K562 (cell line): ENCODE results near the gene SETDB2. TPM values are rescaled to one million over a fixed set of nuclear protein-coding genes. Genes with fewer than 3 reads are reported as not detected.

Experiments
- AFF4 ChIP-seq: sonication (generic); formaldehyde crosslinking; IDR thresholded peaks from 2 replicates; pipeline ENCODE4 v1.8.0; 2023; ENCODE audit warnings: mild to moderate bottlenecking, missing genetic modification reagents
- CUX1 ChIP-seq: fragments of 200-800 bp; sonication (Bioruptor generic); IDR thresholded peaks from 2 replicates; pipeline ENCODE4 v1.6.1; 2016; ENCODE audit warnings: missing genetic modification characterization, missing compliant biosample characterization
- DIDO1 ChIP-seq: fragments of 450-650 bp; IDR thresholded peaks from 2 replicates; pipeline ENCODE4 v1.6.1; 2016; ENCODE audit warnings: low read depth, missing biosample characterization, missing genetic modification characterization
- JUND ChIP-seq, 2 experiments: IDR thresholded peaks; 2 replicates in 1 of 2; 3 replicates in 1 of 2; pipeline ENCODE4 v1.6.1; 2011; ENCODE audit warnings: borderline replicate concordance in 2 of 2, low read depth in 2 of 2, low read length in 2 of 2, improper control_type of control experiment in 1 of 2, missing biosample characterization in 1 of 2, missing genetic modification characterization in 1 of 2, missing genetic modification reagents in 1 of 2
- MXD1 ChIP-seq: fragments of 250-450 bp; sonication (Bioruptor Pico); IDR thresholded peaks from 2 replicates; pipeline ENCODE4 v1.8.0; 2021; ENCODE audit warnings: borderline replicate concordance, mild to moderate bottlenecking, moderate library complexity; ENCODE audit not compliant: poor library complexity, severe bottlenecking
- NONO ChIP-seq, 2 experiments: fragments of 200-400 bp in 1 of 2; fragments of 450-650 bp in 1 of 2; formaldehyde crosslinking in 1 of 2; IDR thresholded peaks; 2 replicates each; pipeline ENCODE4 v1.6.1; 2017; ENCODE audit warnings: low read depth in 2 of 2, mild to moderate bottlenecking in 2 of 2, moderate library complexity in 2 of 2, low read length in 1 of 2
- RFX1 ChIP-seq: fragments of 450-650 bp; IDR thresholded peaks from 2 replicates; pipeline ENCODE4 v1.6.1; 2016; ENCODE audit warnings: mild to moderate bottlenecking, moderate library complexity
- SIN3B ChIP-seq: fragments of 450-650 bp; IDR thresholded peaks from 2 replicates; pipeline ENCODE4 v1.6.1; 2017; ENCODE audit warnings: low read depth, mild to moderate bottlenecking, moderate library complexity
- SMAD2 ChIP-seq: fragments of 150-350 bp; IDR thresholded peaks from 2 replicates; pipeline ENCODE4 v1.6.1; 2014; ENCODE audit warnings: low read depth, mild to moderate bottlenecking, low read length
- STAT5B ChIP-seq: fragments of 250-450 bp; sonication (Bioruptor Pico); IDR thresholded peaks from 2 replicates; pipeline ENCODE4 v1.8.0; 2021; ENCODE audit warnings: mild to moderate bottlenecking, inconsistent platforms
- TAF1 ChIP-seq: IDR thresholded peaks from 2 replicates; pipeline ENCODE4 v1.6.1; 2011; ENCODE audit warnings: mild to moderate bottlenecking, low read length, moderate library complexity; ENCODE audit not compliant: insufficient read depth, control insufficient read depth, severe bottlenecking; ENCODE audit errors: extremely low read depth
- TARDBP ChIP-seq: fragments of 450-650 bp; IDR thresholded peaks from 2 replicates; pipeline ENCODE4 v1.6.1; 2016
- ZBTB8A ChIP-seq: fragments of 450-650 bp; IDR thresholded peaks from 2 replicates; pipeline ENCODE4 v1.6.1; 2018; ENCODE audit warnings: mild to moderate bottlenecking, moderate library complexity; ENCODE audit not compliant: partially characterized antibody
- polyA plus RNA-seq, 8 experiments: library from polyadenylated mRNA; depleted of rRNA in 4 of 8; stranded (reverse) in 5 of 8; unstranded in 3 of 8; fragments of >200 nt; fragmentation: Nextera tagmentation in 2 of 8; fragmentation: Illumina TruSeq in 1 of 8; extraction: Ambion mirVana in 2 of 8; extraction: Trizol in 1 of 8; gene quantifications; 2 replicates each; pipeline versions ENCODE4 v1.2.1 to v1.2.3, GENCODE V29; 2011 to 2014; ENCODE audit warnings: inconsistent platforms in 1 of 8, missing spikeins in 1 of 8
- total RNA-seq, 7 experiments: library from RNA; depleted of rRNA in 6 of 7; stranded (reverse); fragments of >200 nt in 6 of 7; fragmentation: Illumina TruSeq in 2 of 7; extraction: Trizol in 2 of 7; gene quantifications; 2 replicates each; pipeline versions ENCODE4 v1.2.1 to v1.2.3, GENCODE V29; 2011 to 2021; ENCODE audit warnings: low replicate concordance in 1 of 7
- TF ChIP-seq, protein P1 (sequence below), 2 experiments: fragments of 450-650 bp; IDR thresholded peaks; 2 replicates each; pipeline ENCODE4 v1.6.1; 2016

SETDB2 gene
- total and polyA plus RNA-seq, 9 of the 15 experiments (the other 6 are each of a cell fraction or from before 2014, with no cell fraction given): 1.0 to 9.0 (median 6.1) TPM

GRCh38 chr13:49495783-49496762 lies 52.0 kb downstream of the SETDB2 start, which contains the start of gene PHF11 (continued):
- TF ChIP-seq AFF4 (CRISPR knock-in tag): no peak
- no peak for TF ChIP-seq JUND (IDR thresholded peaks at IDR 0.05; ENCODE audit: borderline replicate concordance, low read depth, low read length)
- no peak for TF ChIP-seq JUND (tag; IDR thresholded peaks at IDR 0.05; ENCODE audit: borderline replicate concordance, low read depth, low read length)
- no peak for TF ChIP-seq SMAD2
- 0 out of 4 replicates have a peak, but pooled peaks of 1 of the 2 experiments have one; percentile 26 for TF ChIP-seq NONO (IDR thresholded peaks at IDR 0.05; ENCODE audit: low read depth in 2 of 2, low read length in 1 of 2)
- TF ChIP-seq MXD1 (CRISPR knock-in tag): no peak
- TF ChIP-seq RFX1: no peak
- no peak for TF ChIP-seq CUX1 (CRISPR knock-in tag)
- TF ChIP-seq TARDBP: no peak
- no peak for TF ChIP-seq STAT5B (CRISPR knock-in tag)
- no peak for TF ChIP-seq SIN3B
- TF ChIP-seq ZBTB8A: no peak
- TF ChIP-seq, protein P1, sequence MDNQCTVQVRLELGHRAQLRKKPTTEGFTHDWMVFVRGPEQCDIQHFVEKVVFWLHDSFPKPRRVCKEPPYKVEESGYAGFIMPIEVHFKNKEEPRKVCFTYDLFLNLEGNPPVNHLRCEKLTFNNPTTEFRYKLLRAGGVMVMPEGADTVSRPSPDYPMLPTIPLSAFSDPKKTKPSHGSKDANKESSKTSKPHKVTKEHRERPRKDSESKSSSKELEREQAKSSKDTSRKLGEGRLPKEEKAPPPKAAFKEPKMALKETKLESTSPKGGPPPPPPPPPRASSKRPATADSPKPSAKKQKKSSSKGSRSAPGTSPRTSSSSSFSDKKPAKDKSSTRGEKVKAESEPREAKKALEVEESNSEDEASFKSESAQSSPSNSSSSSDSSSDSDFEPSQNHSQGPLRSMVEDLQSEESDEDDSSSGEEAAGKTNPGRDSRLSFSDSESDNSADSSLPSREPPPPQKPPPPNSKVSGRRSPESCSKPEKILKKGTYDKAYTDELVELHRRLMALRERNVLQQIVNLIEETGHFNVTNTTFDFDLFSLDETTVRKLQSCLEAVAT (IDR thresholded peaks at IDR 0.05): peak in 1 of 2 experiments; percentile 57; a peak in 2 of 4 replicates
- TF ChIP-seq DIDO1 (tag): no peak
- TF ChIP-seq TAF1: peak; percentile 43
